NCI-H524 treated with DMSO at 0.1 percent for 48 hours (cell line): ENCODE data around the gene CCDC88B.
A peak's percentile ranks its signal among the peaks of the same experiment; 100 is the strongest.

ENCODE experiments used
- DNase-seq: peaks from one replicate; lab custom pipeline; 2025; lab: John Stamatoyannopoulos, UW

The CCDC88B gene

DNA sequence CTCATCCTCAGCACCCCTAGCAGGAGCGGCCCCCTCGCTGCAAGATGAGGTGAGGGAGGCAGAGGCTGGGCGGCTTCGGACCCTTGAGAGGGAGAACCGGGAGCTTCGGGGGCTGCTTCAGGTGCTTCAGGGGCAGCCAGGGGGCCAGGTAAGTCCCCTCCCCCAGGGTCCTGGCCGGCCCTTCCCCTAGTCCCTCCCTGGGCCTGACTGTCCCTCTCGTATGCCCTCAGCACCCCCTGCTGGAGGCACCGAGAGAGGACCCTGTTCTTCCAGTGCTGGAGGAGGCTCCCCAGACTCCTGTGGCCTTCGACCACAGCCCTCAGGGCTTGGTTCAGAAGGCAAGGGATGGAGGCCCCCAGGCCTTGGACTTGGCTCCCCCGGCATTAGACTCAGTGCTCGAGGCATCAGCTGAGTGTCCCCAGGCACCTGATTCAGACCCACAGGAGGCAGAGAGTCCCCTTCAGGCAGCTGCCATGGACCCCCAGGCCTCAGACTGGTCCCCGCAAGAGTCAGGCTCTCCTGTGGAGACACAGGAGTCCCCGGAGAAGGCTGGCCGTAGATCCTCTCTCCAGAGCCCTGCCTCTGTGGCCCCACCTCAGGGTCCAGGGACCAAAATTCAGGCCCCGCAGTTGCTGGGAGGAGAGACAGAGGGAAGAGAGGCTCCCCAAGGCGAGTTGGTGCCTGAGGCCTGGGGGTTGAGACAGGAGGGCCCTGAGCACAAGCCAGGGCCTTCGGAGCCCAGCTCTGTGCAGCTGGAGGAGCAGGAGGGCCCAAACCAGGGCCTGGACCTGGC, 4.0 kb downstream of the CCDC88B start:
- no peak for DNase-seq

DNA sequence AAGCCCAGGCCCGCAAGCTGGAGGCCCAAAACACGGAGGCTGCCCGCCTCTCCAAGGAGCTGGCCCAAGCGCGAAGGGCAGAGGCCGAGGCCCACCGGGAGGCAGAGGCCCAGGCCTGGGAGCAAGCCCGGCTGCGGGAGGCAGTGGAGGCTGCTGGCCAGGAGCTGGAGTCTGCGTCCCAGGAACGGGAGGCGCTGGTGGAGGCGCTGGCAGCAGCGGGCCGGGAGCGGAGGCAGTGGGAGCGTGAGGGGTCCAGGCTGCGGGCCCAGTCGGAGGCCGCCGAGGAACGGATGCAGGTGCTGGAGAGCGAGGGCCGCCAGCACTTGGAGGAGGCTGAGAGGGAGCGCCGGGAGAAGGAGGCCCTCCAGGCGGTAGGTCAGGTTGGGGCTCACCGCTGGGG, 4.8 kb downstream of the CCDC88B start:
- DNase-seq: no peak

DNA sequence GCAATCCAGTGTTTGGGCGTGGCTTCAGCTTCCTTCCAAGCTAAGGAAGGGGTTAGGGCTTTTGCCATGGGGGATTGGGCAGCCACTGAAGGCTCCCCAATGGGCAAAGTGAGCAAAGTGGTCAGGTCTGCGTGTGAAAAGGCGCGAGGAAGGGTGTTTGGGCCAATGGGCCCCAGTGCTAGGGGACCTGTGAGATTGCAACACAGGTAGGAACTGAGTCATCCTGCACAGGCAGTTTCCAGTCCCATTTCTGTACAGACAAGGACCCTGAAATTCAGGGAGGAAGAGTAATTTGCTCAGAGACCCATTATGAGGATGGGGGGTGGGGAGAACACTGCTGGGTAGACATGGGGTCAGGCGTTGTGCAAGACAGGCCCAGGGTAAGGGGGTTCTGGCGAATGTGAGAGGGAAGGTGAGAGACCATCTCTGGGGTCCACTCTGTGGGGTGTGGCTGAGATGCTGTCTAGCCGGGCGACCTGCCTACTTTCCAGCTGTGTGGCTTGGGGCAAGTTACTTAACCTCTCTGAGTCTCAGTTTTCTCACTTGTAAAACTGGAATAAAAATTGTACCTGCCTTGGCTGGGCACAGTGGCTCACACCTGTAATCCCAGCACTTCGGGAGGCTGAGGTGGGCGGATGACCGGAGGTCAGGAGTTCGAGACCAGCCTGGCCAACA, 7.3 kb downstream of the CCDC88B start:
- DNase-seq: no peak

DNA sequence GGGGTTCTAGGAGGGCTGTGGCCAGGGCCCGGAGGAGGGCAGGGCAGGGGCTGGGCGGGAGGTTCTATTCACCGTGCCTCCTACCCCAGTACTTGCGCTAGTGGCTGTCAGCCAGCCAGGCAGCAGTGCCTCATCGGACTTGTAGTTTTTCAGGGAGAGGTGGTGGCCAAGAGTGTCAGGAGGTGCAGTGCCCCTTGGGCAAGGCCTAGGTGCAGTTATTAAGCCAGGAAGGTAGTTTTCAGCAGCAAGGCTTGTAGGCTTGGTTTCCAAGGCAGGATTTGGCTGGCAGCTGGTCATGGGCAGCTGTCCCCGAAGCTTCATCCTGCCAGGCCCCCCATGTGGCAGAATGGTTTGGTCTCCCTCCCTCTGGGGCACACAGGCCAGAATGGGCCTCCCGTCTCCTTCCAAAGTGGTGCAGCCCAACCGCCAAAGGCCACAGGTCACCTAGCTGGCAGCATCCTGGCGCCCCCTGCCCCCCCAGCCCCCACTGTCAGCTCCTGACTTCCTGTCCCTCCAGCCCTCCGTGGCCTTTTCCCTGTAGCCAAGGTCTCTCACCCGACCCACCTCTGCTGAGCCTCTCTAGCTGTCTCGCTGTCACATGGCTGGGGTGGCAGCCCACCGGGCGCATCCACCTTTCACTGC, 8.5 kb downstream of the CCDC88B start:
- peak; percentile 40 for DNase-seq

DNA sequence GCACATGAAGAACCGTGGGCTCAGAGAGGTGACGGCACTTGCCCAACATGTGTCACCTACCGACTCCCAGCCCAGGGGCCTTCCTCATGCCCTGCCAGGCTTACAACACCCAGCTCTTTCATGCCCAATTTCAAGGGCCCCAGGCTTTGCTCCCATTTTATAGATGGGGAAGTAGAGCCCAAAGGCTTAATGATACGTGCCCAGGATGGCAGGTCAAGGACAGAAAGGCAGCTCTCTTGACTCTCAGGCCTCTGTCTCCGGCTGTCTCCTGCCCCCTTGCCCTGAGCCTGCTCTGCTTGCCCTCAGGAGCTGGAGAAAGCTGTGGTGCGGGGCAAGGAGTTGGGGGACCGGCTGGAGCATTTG, 9.0 kb downstream of the CCDC88B start:
- DNase-seq: no peak

DNA sequence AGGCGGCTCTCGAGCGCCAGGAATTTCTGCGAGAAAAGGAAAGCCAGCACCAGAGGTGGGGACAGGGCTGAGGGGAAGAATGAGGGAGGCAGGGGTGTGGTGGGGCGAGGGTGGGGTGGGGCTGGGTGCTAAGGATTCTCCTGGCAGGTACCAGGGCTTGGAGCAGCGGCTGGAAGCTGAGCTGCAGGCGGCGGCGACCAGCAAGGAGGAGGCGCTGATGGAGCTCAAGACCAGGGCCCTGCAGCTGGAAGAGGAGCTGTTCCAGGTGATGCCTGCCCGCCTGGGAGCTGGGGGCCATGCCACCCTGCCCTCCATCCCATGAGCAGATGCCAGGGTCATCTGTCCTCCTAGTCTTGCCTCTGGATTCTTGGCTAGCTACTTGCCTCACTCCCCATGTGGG, 9.4 kb downstream of the CCDC88B start:
- DNase-seq: no peak

DNA sequence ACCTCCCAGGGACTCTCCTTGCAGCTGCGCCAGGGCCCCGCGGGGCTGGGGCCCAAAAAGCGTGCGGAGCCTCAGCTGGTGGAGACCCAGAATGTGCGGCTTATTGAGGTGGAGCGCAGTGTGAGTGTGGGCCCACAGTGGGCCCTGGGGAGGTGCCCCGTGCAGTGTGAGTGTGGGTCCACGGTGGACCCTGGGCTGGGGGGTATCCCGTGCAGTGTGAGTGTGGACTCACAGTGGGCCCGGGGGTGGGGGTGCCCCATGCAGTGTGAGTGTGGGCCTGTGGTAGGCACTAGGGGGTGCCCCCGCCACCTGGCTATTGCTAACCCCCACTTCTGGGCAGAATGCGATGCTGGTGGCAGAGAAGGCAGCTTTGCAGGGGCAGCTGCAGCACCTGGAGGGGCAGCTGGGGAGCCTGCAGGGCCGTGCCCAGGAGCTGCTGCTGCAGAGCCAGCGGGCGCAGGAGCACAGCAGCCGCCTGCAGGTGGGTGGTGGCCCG, 11.2 kb downstream of the CCDC88B start:
- no peak for DNase-seq

DNA sequence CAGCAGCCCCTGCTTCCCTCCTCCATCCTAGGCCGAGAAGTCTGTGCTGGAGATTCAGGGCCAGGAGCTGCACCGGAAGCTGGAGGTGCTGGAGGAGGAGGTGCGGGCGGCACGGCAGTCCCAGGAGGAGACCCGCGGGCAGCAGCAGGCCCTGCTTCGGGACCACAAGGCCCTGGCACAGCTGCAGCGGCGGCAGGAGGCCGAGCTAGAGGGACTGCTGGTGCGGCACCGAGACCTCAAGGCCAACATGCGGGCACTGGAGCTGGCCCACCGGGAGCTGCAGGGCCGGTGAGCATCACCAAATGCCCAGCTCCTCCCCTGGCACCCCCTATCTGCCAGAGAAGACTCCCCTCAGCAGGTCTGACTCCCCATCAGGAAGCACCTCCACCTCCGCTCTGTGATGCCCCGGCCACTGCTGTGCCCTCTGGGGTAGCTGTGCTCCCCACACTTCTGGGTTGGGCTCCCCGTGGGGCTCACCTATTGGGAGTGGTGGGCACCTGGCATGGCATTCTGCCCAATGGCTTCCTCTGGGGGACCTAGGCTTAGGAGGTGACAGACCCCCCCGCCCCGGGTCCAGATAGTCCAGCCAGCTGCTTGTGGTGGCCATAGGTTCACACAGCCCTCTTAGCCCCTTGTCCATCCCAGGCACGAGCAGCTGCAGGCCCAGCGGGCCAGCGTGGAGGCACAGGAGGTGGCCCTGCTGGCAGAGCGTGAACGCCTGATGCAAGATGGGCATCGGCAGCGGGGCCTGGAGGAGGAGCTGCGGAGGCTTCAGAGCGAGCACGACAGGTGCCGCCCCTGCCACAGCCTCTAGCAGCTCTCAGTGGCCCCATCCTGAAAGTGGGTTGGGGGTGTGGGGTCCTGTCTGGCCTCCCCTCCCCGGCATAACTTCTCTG, 12.3 kb downstream of the CCDC88B start:
- no peak for DNase-seq

DNA sequence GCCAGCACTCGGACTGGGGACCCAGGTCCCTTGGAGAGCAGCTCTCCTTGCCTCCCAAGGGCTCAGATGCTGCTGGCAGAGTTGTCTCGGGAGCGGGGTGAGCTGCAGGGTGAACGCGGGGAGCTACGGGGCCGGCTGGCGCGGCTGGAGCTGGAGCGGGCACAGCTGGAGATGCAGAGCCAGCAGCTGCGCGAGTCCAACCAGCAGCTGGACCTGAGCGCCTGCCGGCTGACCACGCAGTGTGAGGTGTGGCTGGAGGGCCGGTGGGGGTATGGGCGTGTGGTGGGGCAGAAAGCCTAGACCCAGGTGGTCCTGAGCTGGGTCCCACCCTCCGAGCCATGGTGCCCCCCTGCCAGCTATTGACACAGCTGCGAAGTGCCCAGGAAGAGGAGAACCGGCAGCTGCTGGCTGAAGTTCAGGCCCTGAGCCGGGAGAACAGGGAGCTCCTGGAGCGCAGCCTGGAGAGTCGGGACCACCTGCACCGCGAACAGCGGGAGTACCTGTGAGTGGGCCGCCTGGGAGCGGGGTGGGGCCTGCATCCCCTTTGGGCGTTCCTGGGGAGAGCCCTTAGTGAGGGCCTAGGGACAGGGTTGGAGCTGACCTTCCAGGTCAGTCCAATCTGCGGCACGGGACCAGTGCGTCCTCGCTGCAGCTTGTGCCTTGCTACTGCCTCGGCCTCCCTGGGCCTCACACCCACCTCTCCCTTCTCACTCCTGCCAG, 13.2 kb downstream of the CCDC88B start:
- no peak for DNase-seq

DNA sequence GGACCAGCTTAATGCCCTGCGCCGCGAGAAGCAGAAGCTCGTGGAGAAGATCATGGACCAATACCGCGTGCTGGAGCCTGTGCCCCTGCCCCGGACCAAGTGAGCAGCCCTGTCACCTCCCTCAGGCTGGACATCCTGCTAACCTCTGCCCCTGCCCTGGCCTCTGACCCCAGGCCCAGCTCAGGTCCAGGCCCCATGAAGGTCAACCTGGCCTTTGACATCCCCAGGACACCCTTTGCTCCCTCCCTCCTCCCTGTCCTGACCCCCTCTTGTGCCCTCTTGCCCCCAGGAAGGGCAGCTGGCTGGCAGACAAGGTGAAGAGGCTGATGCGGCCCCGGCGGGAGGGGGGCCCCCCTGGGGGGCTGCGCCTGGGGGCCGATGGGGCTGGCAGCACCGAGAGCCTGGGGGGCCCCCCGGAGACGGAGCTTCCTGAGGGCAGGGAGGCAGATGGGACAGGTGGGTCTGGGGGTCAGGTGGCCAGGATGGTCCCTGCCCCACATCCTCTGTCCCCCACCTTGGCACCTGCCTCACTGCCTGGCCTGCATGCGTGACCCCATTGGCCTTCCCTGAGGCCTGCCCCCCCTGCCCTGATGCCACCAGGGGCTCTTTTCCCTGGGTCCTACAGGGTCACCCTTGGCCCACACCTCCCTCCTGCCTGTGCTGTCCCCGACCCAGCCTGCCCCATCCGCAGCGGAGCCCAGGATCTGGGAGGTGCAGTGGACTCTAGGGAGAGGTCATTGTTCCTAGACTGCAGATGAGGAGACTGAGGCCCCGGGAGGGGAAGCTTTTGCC, 13.9 kb downstream of the CCDC88B start:
- no peak for DNase-seq

DNA sequence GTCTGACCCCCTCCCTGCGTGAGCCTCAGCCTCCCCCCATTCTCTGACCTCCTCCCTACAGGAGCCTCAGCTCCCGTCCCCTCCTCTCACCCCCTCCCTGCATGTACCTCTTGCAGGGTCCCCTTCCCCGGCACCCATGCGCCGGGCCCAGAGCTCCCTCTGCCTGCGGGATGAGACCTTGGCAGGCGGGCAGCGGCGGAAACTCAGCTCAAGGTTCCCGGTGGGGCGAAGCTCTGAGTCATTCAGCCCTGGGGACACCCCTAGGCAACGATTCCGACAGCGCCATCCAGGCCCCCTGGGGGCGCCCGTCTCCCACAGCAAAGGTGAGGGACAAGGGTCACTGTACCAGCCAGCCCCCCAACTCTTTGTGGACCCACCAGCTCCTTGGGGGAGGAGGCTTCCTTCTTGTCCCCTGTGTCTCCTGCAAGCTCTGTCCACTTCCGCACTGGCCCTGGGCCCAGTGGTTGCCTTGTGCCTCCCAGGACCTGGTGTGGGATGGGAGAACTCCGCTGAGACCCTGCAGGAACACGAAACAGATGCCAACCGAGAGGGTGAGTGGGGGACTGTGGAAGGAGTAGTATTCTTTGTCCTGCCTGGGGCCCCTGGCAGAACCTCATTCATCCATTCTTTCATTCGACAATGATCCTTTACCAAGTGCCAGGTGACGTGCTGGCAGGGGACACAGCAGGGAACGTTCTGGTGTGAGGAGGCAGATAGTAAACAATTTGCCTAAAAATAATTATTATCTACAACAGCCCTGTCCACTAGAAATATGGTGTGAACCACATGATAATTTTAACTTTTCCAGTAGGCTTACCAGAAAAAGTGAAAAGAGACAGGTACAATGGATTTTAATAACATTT, 15.3 kb downstream of the CCDC88B start:
- DNase-seq: no peak

DNA sequence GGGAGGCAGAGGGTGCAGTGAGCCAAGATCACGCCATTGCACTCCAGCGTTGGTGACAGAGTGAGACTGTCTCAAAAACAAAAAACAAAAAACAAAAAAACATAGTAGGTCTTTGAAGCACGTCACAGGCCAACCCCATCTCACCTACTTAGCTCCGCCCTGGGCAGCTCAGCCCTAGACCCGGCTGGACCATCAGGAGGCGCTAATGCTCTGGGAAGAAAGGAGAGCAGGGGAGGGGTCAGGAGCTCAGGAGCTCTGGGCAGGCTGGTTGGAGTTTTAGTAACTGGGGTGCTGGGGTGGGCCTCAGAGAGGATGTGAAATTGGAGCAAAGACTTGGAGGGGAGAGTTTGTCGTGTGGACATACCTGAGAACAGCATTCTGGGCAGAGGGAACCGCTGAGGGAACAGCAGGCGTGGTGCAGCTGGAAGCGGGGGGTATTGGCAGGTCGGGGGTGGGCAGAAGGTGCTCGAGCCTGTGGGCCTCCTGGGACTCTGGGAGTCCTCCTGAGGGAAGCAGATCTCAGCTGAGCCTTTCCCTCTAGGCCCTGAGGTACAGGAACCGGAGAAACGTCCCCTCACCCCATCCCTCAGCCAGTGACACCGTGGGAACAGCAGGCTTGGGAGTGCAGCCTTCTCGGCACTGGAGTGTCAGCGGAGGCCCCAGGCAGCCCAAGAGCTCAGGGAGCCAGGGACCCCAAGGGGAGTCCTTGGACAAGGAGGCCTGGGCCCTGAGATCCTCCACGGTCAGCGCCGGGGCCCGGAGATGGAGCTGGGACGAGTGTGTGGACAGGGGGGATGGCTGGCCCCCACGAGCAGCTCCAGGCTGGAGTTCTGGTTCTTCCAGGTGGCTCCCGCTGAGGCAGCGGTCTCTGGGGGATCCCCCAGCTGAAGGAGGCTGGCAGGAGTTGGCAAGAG, 16.8 kb downstream of the CCDC88B start:
- DNase-seq: no peak

DNA sequence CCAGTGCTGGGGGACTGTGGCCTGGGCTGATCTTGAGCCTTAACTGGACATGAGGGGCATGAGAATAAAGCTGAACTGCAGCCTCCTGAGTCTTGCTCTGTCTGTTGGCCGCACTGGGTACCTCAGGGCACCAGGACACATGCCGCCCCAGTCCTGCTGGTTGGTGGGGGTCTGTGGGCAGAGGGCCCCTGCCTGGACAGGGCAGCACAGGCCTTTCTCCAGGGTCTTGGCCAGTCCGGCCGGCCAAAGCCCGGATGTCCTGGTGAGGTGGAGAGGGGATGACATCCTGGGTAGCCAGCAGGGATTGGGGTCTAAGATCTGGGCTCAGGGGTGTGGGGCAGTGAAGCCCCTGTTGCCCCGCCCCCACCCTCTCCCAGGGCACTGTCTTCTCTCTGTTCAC, 17.4 kb downstream of the CCDC88B start:
- DNase-seq: no peak

DNA sequence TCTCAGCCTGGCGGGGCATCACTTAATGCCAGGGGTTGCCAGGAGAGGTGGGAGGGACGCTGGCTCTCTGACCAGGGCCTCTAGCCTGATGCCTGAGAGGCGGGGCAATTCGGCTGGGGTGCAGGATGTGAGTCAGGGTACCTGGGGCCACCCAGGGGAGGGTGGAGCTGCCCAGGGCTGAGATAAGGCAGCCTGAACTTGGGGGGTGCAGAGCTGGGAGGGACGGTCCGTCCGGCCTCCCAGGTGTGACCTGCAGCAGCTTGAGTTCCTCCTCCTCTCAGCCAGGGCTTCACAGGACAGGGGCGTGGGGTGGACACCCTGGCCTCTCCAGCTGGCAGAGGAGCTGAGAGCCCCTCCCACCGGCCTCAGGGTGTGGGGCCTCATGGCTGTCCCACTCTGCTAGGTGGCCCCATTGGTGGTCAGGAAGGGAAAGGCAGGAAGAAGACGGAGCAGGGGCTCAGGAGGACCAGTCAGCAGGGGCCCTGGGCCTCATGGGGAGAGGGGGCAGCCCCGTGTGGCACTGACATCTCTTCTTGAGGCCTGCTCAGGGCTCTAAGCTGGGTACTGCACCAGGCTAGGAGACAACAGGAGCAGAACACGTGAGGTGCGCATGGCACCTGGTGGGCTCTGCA, 18.0 kb downstream of the CCDC88B start:
- no peak for DNase-seq

DNA sequence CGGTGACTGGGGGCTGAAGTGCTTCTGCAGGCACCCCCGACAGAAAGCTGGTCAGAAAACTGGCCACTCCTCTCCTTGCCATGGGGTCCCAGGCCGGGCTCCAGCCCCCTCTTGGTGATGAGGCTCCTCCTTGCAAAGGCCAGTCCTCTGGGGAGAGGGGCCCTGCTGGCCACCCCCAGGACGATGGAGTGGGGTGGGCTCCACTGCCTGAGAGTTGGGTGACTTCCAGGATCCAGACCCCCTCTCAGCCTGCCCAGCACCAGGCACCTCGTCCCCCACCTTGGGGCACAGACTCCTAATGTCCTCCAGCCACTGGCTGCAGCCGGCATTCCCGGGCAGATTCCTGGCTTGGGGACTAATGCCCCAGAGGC, 18.5 kb downstream of the CCDC88B start:
- no peak for DNase-seq

DNA sequence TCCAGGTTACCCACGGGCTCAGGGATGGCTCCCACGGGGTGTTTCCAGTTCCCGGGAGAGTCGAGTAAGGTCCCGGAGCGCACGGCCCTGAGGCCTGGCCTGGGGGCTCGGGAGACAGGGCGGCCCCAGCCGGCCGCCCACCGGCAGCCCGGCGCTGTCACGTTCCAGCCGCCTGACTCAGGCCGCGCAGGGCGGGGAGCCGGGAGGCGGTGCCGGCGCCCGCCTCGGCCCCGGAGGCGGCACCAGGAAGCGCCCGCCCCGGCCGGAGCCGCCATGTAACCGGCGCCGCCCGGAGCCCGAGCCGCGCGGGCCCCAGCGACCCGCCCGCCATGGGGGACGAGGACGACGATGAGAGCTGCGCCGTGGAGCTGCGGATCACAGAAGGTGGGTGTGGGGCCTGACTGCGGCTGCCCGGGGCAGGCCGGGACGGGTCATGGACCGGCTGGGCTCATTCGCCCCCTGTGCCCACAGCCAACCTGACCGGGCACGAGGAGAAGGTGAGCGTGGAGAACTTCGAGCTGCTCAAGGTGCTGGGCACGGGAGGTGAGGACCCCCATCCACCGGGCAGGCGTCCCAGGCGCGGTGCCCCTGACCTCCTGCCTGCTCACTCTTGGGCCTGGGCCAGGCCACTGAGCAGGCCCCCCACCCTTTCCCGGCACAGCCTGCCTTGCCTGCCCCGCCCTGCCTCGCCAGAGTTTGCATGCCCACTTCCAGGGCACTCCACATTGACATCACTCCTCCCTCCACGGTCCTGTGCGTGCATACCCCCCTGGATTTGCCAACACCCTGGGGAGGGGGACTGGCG, 19.1 kb downstream of the CCDC88B start, which contains the start of gene RPS6KA4:
Gene RPS6KA4, plus strand, starts transcription at position 256 of the 805 bp plus-strand sequence. Its CDS starts 74 bp downstream, at position 330.
- no peak for DNase-seq
